ENCODE data around the gene B3GNT4. TPM values are rescaled to one million over a fixed set of nuclear protein-coding genes. Genes with fewer than 3 reads are reported as not detected.

B3GNT4 gene
- total and polyA plus RNA-seq, 2 of the 8 experiments (the other 6 are each of a cell fraction or from before 2014, with no cell fraction given), result 1.1 to 1.4 TPM

- 89% methylated on average over 17 of the region's 17 CpGs; no CpG with 5 or more reads in 1 of the 2 experiments for WGBS, 2 experiments (ENCODE audit: extremely low coverage in 1 of 2, insufficient coverage in 1 of 2, insufficient read length in 1 of 2, insufficient replicate concordance in 2 of 2, low coverage in 1 of 2, low lambda C conversion rate in 2 of 2, missing lambda C conversion rate in 1 of 2)
- H3K4ac ChIP-seq (replicated peaks; ENCODE audit: insufficient read length, low read depth, low read length), result no peak overlapping the region
- no peak overlapping the region for H4K91ac ChIP-seq (replicated peaks; ENCODE audit: insufficient read length, low read length)
- H3K14ac ChIP-seq (ENCODE audit: insufficient read length), result no peak overlapping the region
- H3K27ac ChIP-seq (ENCODE audit: low read depth, low read length), result no peak overlapping the region
- H2BK120ac ChIP-seq (replicated peaks; ENCODE audit: low read depth, low read length), result no peak overlapping the region
- no peak overlapping the region for H4K8ac ChIP-seq (ENCODE audit: extremely low read depth, insufficient read depth, low read length)
- no peak overlapping the region for H2BK5ac ChIP-seq (ENCODE audit: low read depth, low read length)
- no peak overlapping the region for H2AK5ac ChIP-seq (ENCODE audit: low read depth, low read length)
- peak overlapping the region in 1 of 2 experiments; percentile 52; a peak in 1 of 4 replicates for H3K4me2 ChIP-seq (ENCODE audit: insufficient read depth in 1 of 2, low read depth in 2 of 2, low read length in 2 of 2)
- no peak for FAIRE-seq
- ChIA-PET CTCF (ENCODE audit: partially characterized antibody) (interaction anchor here (0.9 kb wide), 1 partner anchor 109 kb away, joined by 3 read pairs; no protein-coding TSS in a partner anchor), POLR2A (ENCODE audit: partially characterized antibody) (interaction anchor here (1.1 to 15.7 kb wide), 3 partner anchors 10 to 19 kb away, joined by 3 to 230 read pairs (median 6); partner anchors contain the start of gene B3GNT4)
- H3K23ac ChIP-seq (ENCODE audit: insufficient read length), result no peak overlapping the region
- H3K4me3 ChIP-seq (ENCODE audit: extremely low read depth in 1 of 4, insufficient read depth in 2 of 4, low read depth in 3 of 4, low read length in 4 of 4), result no peak overlapping the region
- no peaks in the 10 kb centered on the region for H3K9me3 ChIP-seq (ENCODE audit: insufficient read depth in 2 of 2, low read depth in 1 of 2, low read length in 1 of 2)
- peaks cover 2% of the 10 kb centered on the region; the same call in 1 of the 2 replicates for H3K23me2 ChIP-seq (ENCODE audit: low read depth, low read length)
- no peak overlapping the region; a peak in 1 of 7 replicates for H3K9ac ChIP-seq (replicated peaks in 1 of 4; ENCODE audit: extremely low read depth in 1 of 4, low read depth in 3 of 4, low read length in 3 of 4)
- no peak overlapping the region for H2BK20ac ChIP-seq (ENCODE audit: low read length)
- H3K79me1 ChIP-seq (ENCODE audit: low read depth, low read length), result peaks cover 6% of the 10 kb centered on the region; the same call in 1 of the 2 replicates
- H4K5ac ChIP-seq (ENCODE audit: insufficient read length, low read depth, low read length), result no peak overlapping the region
- H3K27me3 ChIP-seq (replicated peaks in 1 of 4; ENCODE audit: control insufficient read depth in 3 of 4, extremely low read depth in 1 of 4, insufficient read depth in 3 of 4, low read length in 3 of 4), result no peaks in the 10 kb centered on the region; a peak in 2 of 7 replicates
- H4K20me1 ChIP-seq (replicated peaks in 1 of 2; ENCODE audit: control insufficient read depth in 1 of 2, insufficient read depth in 2 of 2, low read length in 2 of 2), result peaks cover 0 to 6% of the 10 kb centered on the region in 2 experiments
- H3K79me2 ChIP-seq (ENCODE audit: control insufficient read depth in 1 of 2, insufficient read depth in 2 of 2, low read length in 2 of 2), result peaks cover 6 to 31% of the 10 kb centered on the region in 2 experiments
- no peak overlapping the region for H2BK15ac ChIP-seq (ENCODE audit: low read length)
- no peak for DNase-seq (ENCODE audit: low read depth in 1 of 2, low spot score in 2 of 2)
- H2AFZ ChIP-seq (ENCODE audit: low read length), result no peak overlapping the region
- H3K18ac ChIP-seq (ENCODE audit: extremely low read depth, low read length), result no peak overlapping the region
- H3K4me1 ChIP-seq (replicated peaks in 1 of 4; ENCODE audit: control insufficient read depth in 3 of 4, insufficient read depth in 4 of 4, low read length in 3 of 4), result peaks cover 3 to 14% (median 10%) of the 10 kb centered on the region in 4 experiments
- H3K36me3 ChIP-seq (ENCODE audit: control insufficient read depth in 2 of 4, insufficient read depth in 4 of 4, low read length in 3 of 4), result peaks cover 4 to 24% (median 8%) of the 10 kb centered on the region in 4 experiments; a peak in 7 of 8 replicates
- H3K56ac ChIP-seq (replicated peaks; ENCODE audit: insufficient read length, low read depth, low read length), result no peak overlapping the region
- no peak overlapping the region for H2BK12ac ChIP-seq (ENCODE audit: low read depth, low read length)
- TF ChIP-seq ATF2 (IDR thresholded peaks at IDR 0.05; ENCODE audit: low read length), result no peak
- TF ChIP-seq KDM5A (IDR thresholded peaks at IDR 0.05; ENCODE audit: low read length), result no peak
- no peak for TF ChIP-seq POLR2AphosphoS5 (IDR thresholded peaks at IDR 0.05; ENCODE audit: low read depth, low read length)
- TF ChIP-seq CEBPB (IDR thresholded peaks at IDR 0.05; ENCODE audit: low read depth, low read length), result no peak
- TF ChIP-seq CBX8 (IDR thresholded peaks at IDR 0.05; ENCODE audit: borderline replicate concordance, low read depth, low read length), result no peak
- no peak for TF ChIP-seq PHF8 (conservative IDR thresholded peaks at IDR 0.05; ENCODE audit: low read depth, low read length)
- no peak for TF ChIP-seq KDM1A (IDR thresholded peaks at IDR 0.05; ENCODE audit: borderline replicate concordance, low read length)
- no peak for TF ChIP-seq EP300 (IDR thresholded peaks at IDR 0.05; ENCODE audit: borderline replicate concordance in 1 of 2, low read depth in 2 of 2, low read length in 2 of 2)
Measured at GRCh38 chr12:122227341-122227740, 23.8 kb downstream of the B3GNT4 start.

Measured in H1 (cell line).